ENCODE results near the gene DUSP8.

The DUSP8 gene

DNA sequence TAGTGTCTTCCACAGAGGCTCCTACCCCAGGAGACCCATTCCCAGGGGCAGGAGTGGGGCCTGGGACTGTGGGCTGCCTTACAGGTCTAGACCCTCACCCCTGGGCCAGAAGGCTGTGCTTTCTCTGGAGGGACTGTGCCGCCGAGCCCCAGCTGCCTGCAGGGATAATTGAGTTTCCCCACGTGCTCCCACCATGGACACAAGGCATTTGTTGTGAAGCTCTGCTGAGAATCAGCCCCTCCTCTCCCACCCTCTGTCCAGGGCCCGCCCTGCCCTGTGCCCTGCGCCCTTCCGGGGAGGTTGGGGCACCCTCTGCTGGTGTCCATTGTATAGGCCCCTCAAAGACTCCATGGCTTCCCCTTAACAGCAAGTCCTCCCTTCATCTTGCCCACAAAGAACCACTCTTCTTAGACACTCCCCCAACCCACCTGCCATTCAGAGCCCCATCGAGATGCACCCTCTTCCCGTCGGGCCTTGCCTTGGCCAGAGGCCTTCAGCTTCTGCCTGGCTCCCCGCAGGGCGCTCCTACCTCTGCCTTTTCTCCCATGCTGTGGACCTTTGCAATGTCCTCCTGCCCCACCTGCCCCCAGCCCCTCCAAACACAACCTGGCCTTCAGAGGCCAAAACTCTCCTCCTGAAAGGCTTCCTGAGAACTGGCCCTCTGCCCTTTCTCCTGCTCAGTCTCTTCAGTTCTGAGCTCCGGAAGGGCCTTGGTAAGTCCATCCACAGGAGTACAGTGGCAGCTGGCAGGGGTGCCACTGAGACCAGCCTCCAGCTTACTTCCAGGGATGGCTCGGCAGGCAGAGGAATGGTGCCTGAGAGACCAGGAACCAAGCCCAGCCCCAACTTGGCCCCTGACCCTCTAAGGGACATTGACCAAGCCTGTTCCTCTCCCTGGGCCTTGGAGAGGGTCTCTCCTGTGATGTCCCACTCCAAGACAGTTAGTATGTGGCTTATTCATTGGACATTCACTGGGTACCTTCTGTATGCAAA is 22.4 kb downstream of the DUSP8 start:
- DNase-seq, result no peak

GRCh38 chr11:1548221-1549070 is 23.6 kb downstream of the DUSP8 start:
- peak; percentile 56 for DNase-seq

DNA sequence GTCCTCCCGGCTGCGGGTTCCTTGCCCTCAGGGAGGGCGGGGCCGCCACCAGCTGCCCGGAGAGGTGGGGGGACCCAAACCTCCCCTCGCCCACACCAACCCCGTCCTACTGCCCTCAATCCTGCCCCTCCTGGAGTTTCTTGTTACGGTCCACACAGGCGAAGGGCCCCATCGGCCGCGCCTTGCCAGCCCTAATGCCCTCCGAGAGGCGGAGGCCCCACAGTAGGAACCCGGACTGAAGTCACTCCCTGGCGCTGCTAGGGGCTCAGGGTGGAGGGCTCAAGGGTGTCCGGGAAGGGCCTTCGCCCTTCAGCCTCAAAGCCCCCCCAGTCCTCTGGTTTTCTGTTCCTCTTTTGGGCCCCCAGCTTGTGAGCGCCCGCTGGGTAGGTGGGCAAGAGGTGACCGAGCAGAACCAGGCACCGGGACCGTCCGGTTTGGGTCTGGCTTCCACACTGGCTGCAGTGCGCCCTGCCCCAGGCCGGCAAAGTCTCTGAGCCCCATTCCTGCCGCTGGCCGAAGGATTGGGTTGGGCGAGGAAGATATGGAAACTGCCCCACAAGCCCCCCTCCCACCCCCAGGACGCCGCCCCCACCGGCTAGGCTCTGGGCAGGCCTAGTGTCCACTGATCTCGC is 24.5 kb downstream of the DUSP8 start:
- DNase-seq, result no peak

DNA sequence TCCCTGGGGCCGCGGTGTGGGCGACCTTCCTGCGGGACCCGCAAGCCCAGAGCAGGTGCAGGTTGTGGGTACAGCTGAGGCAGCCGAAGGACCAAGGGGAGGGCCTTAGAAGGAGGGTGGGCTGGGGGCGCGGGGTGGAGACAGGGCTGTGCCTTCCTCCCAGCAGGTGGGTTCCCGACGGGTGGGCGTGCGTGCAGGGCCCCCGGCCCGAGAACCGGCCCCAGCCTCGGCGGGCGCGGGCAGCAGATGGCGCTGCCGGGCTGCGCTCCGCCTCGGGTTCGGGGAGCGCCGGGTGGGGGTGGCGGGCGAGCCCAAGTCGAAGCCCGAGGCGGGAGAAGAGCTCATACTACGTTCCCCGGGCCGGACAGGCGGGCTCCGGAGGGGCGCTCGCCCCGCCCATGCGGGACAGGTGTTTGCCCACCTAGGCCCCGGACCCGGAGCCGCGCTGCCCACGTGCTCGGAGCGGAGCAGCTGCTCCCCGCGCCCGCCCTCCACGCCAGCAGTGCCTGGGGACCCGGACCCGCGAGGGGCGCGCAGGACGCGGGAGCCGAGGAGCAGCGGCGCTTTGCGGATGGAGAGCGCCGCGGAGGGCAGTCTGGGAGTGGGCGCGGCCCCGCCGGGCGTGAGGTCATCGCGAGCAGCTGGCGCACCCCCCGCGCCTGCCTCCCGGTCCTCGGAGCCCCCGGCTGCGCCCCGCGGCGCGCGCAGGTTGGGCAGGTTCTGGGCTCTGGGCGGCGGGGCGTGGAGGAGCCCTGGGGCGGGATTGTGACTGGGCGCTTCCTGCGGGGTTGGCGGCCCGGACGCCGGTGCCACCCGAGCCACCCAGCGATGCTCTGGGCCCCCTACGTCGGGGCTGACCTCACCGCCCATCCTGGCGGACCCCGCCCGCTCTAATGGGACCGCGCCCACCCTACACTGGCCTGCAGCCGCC is 25.3 kb downstream of the DUSP8 start:
- peak; percentile 79 for DNase-seq

DNA sequence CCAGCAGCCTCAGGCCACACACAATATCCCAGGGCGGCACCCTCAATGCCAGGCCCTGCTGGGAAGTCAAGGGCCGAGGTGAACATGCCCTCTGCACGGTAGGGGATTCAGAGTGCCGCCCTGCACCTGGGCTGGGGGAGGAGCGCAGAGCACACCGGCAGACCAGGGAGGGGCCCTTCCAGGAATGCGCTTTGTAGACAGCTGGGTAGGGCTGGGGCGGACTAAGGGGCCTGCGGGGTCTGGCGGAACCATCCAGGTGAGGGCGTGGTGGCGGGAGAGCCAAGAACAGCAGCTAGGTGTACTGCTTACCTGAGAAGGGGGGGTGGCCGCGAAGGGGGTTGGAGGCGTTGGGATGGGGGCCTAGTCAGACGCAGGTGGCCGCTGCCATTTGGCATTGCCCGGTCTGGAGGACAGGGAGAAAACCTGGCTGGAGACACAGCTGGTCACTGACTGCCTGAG is 26.0 kb downstream of the DUSP8 start:
- DNase-seq, result peak; percentile 62

GRCh38 chr11:1545432-1545831 is 26.6 kb downstream of the DUSP8 start:
- DNase-seq, result no peak

DNA sequence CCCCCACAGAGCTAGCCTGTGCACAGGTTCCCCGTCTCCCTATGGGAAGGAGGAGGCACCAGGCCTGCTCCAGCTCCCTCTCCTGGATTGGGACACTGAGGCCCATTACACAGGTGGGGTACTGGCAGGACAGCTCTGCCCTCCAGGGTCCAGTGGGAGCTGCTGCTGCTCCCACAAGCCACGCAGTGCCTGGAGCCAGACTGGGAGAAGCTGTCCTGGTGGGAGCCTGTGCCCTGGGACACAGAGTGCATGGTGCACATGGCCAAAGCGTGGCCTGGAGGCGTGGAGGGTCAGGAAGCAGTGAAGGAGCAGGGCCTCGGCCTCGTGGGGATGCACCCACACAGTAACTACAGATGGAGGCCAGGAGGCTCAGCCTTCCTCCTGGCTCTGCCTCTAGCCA is 27.5 kb downstream of the DUSP8 start:
- no peak for DNase-seq

DNA sequence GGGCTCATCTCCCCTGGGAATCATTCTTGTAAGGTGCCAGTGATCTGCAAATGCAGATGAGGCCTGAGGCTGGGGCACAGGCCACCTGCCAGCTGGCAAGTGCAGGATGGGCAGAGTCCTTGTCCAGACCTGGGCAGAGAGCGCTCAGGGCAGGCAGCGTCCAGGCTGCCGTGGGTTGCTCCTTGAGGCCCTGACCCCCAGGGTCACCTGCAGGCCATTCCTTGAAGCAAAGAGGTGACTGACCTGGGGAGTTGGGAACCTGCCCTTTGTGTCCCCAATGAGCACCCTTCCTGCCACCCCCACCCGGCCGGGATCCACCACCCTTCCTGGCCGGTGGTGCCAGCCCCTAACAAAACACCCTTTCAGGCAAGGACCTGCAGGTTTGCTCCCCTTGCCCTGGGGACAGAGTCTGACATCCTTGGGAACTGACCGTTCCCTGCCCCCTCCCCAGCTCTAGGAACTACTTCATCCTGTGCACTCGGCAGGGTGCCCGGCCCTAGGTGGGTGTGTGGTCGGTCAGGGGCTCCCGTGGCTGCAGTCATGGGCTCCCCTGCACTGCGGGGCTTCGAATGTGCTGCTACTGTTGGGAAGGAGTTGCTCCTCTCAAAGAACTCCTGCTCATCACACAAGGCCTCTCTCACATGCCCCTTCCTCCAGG is 28.3 kb downstream of the DUSP8 start:
- no peak for DNase-seq

DNA sequence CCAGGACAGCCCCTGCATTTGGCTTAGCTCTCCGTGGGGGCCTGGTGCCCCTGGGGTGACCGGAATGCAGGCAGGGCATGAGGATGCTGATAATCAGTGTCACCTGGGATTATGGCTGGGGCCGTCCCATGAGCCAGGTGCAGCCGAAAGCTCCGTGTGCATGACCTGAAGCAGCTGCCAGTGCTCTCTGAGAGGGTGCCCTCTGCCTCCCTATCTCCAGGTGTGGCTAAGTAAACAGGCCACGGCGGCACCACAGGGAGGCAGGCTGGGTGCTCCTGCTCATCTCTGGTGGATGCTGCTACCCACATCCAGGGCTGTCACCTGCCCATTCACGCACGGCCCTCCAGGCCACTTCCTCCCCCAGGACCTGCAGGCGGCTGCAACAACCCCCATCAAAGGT is 29.8 kb downstream of the DUSP8 start:
- peak; percentile 78 for DNase-seq

- DNase-seq, result no peak
Measured at GRCh38 chr11:1541474-1542204, 30.4 kb downstream of the DUSP8 start.

GRCh38 chr11:1540074-1540473 is 32.0 kb downstream of the DUSP8 start:
- no peak for DNase-seq

GRCh38 chr11:1538153-1538552 is 33.9 kb downstream of the DUSP8 start:
- no peak for DNase-seq

DNA sequence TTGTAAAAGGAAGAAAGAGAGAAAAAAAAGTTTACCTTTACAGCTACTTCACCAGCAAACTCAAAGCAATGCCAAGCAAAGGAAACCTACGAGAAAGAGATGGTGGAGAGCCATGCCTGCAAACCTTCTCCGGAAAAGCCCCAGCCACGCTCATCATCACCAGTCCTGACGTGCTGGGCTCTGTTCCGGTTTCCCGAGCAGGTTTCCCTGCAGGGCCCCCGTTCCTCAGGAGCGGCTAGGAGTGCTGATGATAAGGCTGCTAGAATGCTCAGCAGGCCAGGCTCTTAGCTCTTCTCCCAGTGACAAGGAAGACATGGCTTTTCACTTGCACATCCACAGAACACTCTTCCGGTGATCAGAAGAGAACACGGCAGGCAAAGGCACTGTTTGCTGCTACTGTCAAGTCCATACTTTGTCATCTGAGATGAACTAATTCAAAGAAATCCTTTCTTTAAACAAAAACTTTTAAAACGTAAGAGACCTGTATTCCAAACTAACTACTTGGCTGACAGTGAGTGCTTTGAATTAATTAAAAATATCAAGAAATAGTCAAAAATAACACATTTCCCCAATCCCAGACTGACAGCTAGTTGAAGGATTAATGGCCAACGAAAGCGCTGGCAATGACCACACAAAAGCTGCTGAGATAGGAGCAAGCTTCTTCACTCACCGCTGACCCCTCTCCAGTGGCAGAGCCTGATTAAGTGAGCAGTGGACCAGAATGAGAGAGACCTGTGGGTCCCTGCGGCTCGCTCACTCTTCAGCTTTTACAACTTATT is 35.8 kb downstream of the DUSP8 start:
- DNase-seq, result no peak

DNA sequence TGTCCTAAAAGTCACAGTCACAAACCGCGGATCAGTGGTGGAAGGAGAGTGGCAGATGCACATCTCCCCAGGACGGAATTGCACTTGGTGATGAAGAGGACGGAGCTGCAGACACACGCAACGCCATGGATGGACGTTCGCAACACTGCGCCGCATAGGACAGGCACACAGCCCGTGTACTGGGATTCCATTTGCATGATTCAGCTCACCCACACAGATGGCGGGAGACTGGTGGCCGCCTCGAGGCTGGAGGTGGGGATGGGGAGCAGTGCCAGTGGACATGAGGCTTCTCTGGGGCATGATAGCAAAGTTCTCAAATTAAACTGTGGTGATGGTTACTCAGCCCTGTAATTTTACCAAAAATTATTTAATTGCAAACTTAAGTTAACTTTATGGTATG is 37.4 kb downstream of the DUSP8 start:
- DNase-seq, result no peak

- DNase-seq, result no peak
Measured at GRCh38 chr11:1534171-1534570, 37.9 kb downstream of the DUSP8 start.

DNA sequence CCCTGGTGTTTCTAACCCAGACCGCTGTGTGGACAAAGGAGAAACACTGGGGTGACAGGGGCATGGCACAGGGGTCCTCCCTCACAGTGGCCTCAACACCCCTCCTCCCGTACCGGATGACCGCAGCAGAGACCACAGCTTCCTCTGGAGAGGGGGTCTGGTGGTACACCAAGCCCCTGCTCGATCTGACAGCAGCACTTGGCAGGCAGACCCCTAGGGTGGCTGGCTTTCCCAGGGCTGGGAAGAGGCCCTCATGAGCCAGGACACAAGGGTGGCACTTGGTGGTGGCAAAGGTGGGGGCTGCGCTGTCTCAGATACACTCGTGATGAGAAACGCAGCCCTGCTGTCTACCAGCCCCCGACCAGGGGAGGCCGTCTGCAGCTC is 38.7 kb downstream of the DUSP8 start:
- DNase-seq, result no peak

- DNase-seq, result no peak
Measured at GRCh38 chr11:1532606-1533341, 39.3 kb downstream of the DUSP8 start.

DNA sequence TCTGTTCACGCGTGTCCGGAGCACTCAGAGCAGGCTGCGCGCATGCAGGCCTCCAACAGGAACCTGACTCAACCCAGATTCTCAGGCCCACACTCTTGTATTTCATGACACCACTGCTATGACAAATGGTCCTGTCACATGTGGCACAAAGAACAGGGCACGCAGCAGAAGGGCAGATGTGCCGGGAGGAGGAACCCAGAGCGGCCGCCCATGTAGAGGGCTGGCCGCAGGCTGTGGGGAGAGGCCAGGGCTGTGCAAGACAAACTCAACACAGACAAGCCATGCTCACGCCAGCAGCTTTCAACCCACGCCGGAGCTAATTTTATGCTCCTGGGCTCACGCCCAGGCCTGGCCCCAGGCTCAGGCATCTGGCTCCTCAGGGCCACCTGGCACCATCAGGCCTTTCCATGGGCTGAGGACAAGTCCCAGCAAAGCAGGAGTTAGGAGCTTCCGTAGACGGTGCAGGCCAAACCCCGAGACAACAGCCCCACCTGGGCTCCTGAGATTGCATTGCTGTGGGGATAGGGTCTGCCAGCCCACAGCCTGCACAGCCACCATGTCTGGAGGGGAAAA is 40.0 kb downstream of the DUSP8 start:
- no peak for DNase-seq

- DNase-seq, result no peak
Measured at GRCh38 chr11:1531449-1532013, 40.5 kb downstream of the DUSP8 start.
